SK-N-SH (cell line): ENCODE measurements around the gene NLRP9. TPM values are rescaled to one million over a fixed set of nuclear protein-coding genes. Genes with fewer than 3 reads are reported as not detected.
"Not testable (repeated sequence)": the region's sequence is repeated elsewhere in the genome, so short reads cannot be mapped to it uniquely, and the experiment has no call there.

ENCODE experiments used
- CTCF ChIA-PET: fragments of 300-600, 350-600 bp; formaldehyde crosslinking; extraction: SDS; loops from one replicate; lab custom pipeline; 2021; lab: Yijun Ruan, JAX
- POLR2A ChIA-PET: fragments of 350-600 bp; sonication (Branson Sonifier 250); formaldehyde crosslinking; extraction: SDS; loops from one replicate; lab custom pipeline; 2020; ENCODE audit warnings: antibody characterized with exemption, inconsistent platforms; lab: Yijun Ruan, JAX
- DNase-seq: peaks from one replicate; pipeline ENCODE4 v3.0.0; 2012
- H2AFZ ChIP-seq: fragments of 200-600 bp; sonication (generic); 2 replicates; pipeline ENCODE4 v1.8.1; 2016; ENCODE audit warnings: antibody characterized with exemption, mild to moderate bottlenecking, low read depth
- H3F3A ChIP-seq: fragments of 200-600 bp; sonication (generic); replicated peaks from 2 replicates; pipeline ENCODE3; 2016; ENCODE audit warnings: antibody characterized with exemption, mild to moderate bottlenecking; ENCODE audit not compliant: insufficient read depth
- H3K27ac ChIP-seq, 2 experiments: fragments of 200-500 bp in 1 of 2; fragments of 200-600 bp in 1 of 2; sonication (Bioruptor generic) in 1 of 2; sonication (generic), shearing (Covaris generic) in 1 of 2; 2 replicates each; pipeline versions ENCODE4 v1.5.1 to v1.6.1; 2014 to 2016; ENCODE audit warnings: low read depth in 2 of 2, inconsistent platforms in 1 of 2, low read length in 1 of 2, mild to moderate bottlenecking in 1 of 2, mixed read lengths in 1 of 2
- H3K27me3 ChIP-seq: fragments of 200-600 bp; sonication (generic), shearing (Covaris generic); 2 replicates; pipeline ENCODE4 v1.6.1; 2016; ENCODE audit warnings: mixed run types; ENCODE audit not compliant: insufficient read depth
- H3K36me3 ChIP-seq, 2 experiments: fragments of 200-500 bp in 1 of 2; fragments of 200-600 bp in 1 of 2; sonication (Bioruptor generic) in 1 of 2; sonication (generic) in 1 of 2; replicated peaks in 1 of 2; 2 replicates each; pipeline versions ENCODE3 to v1.5.1; 2014 to 2016; ENCODE audit warnings: low read length in 1 of 2, mild to moderate bottlenecking in 1 of 2; ENCODE audit not compliant: insufficient read depth in 2 of 2, control insufficient read depth in 1 of 2
- H3K4me1 ChIP-seq, 2 experiments: fragments of 200-500 bp in 1 of 2; fragments of 200-600 bp in 1 of 2; sonication (Bioruptor generic) in 1 of 2; sonication (generic), shearing (Covaris generic) in 1 of 2; 2 replicates each; pipeline versions ENCODE4 v1.5.1 to v1.6.1; 2014 to 2016; ENCODE audit warnings: low read depth in 1 of 2, low read length in 1 of 2, mixed run types in 1 of 2; ENCODE audit not compliant: insufficient read depth in 2 of 2, control insufficient read depth in 1 of 2
- H3K4me2 ChIP-seq: fragments of 200-600 bp; sonication (generic), shearing (Covaris generic); 2 replicates; pipeline ENCODE4 v1.6.1; 2017; ENCODE audit warnings: mixed run types
- H3K4me3 ChIP-seq, 2 experiments: fragments of 200-500 bp in 1 of 2; fragments of 200-600 bp in 1 of 2; sonication (Bioruptor generic) in 1 of 2; sonication (generic), shearing (Covaris generic) in 1 of 2; 2 replicates each; pipeline versions ENCODE4 v1.5.1 to v1.8.1; 2014 to 2016; ENCODE audit warnings: low read depth in 2 of 2, inconsistent platforms in 1 of 2, low read length in 1 of 2, mild to moderate bottlenecking in 1 of 2, mixed read lengths in 1 of 2, moderate library complexity in 1 of 2
- H3K79me2 ChIP-seq: fragments of 200-600 bp; sonication (generic); 2 replicates; pipeline ENCODE4 v1.8.1; 2017; ENCODE audit warnings: mild to moderate bottlenecking; ENCODE audit not compliant: insufficient read depth
- H3K9ac ChIP-seq: fragments of 200-600 bp; sonication (generic); 2 replicates; pipeline ENCODE4 v1.6.1; 2017; ENCODE audit warnings: mixed run types
- H3K9me2 ChIP-seq: fragments of 200-600 bp; sonication (generic); 2 replicates; pipeline ENCODE4 v1.6.1; 2017; ENCODE audit warnings: mixed run types
- H3K9me3 ChIP-seq: fragments of 200-600 bp; sonication (generic); 2 replicates; pipeline ENCODE4 v1.6.1; 2017; ENCODE audit warnings: mixed run types, mild to moderate bottlenecking, moderate library complexity
- H4K20me1 ChIP-seq: fragments of 200-600 bp; sonication (generic); 2 replicates; pipeline ENCODE4 v1.6.1; 2017; ENCODE audit warnings: mild to moderate bottlenecking, mixed run types; ENCODE audit not compliant: insufficient read depth
- CHD2 ChIP-seq: fragments of 150-350 bp; IDR thresholded peaks from 2 replicates; pipeline ENCODE4 v1.6.1; 2018; ENCODE audit warnings: low read length; ENCODE audit not compliant: partially characterized antibody
- ELF1 ChIP-seq: IDR thresholded peaks from 2 replicates; pipeline ENCODE4 v1.4.0; 2012
- EP300 ChIP-seq, 2 experiments: IDR thresholded peaks; 2 replicates each; pipeline versions ENCODE4 v1.4.0 to v1.6.1; 2012; ENCODE audit warnings: borderline replicate concordance in 1 of 2, low read depth in 1 of 2, low read length in 1 of 2
- EZH2phosphoT487 ChIP-seq: fragments of 200-600 bp; sonication (generic); IDR thresholded peaks from 2 replicates; pipeline ENCODE4 v1.6.1; 2017; ENCODE audit warnings: low read depth, mixed run types, mild to moderate bottlenecking, antibody characterized with exemption, moderate library complexity, borderline replicate concordance
- FOSL2 ChIP-seq: IDR thresholded peaks from 2 replicates; pipeline ENCODE4 v1.4.0; 2012; ENCODE audit warnings: low read depth, mild to moderate bottlenecking, moderate library complexity, borderline replicate concordance
- FOXJ3 ChIP-seq: sonication (generic); formaldehyde crosslinking; IDR thresholded peaks from 2 replicates; pipeline ENCODE4 v1.5.1; 2020; ENCODE audit warnings: mild to moderate bottlenecking, missing genetic modification reagents
- FOXM1 ChIP-seq: IDR thresholded peaks from 2 replicates; pipeline ENCODE4 v1.4.0; 2012; ENCODE audit warnings: low read depth, mild to moderate bottlenecking
- JUND ChIP-seq: IDR thresholded peaks from 2 replicates; pipeline ENCODE4 v1.4.0; 2012
- MXI1 ChIP-seq: IDR thresholded peaks from 2 replicates; pipeline ENCODE4 v1.6.1; 2012; ENCODE audit warnings: mild to moderate bottlenecking, low read depth, low read length, improper control_type of control experiment
- NFIC ChIP-seq: IDR thresholded peaks from 2 replicates; pipeline ENCODE4 v1.4.0; 2012; ENCODE audit warnings: borderline replicate concordance
- RAD21 ChIP-seq: IDR thresholded peaks from 2 replicates; pipeline ENCODE4 v1.6.1; 2012; ENCODE audit warnings: mild to moderate bottlenecking, low read length
- RFX5 ChIP-seq: IDR thresholded peaks from 2 replicates; pipeline ENCODE4 v1.6.1; 2012; ENCODE audit warnings: mild to moderate bottlenecking, improper control_type of control experiment, low read length
- SMC3 ChIP-seq: IDR thresholded peaks from 2 replicates; pipeline ENCODE4 v1.6.1; 2012; ENCODE audit warnings: low read depth, low read length, improper control_type of control experiment
- TAF1 ChIP-seq: IDR thresholded peaks from 2 replicates; pipeline ENCODE4 v1.6.1; 2012; ENCODE audit warnings: low read depth, mild to moderate bottlenecking, low read length, moderate library complexity, borderline replicate concordance
- YY1 ChIP-seq: IDR thresholded peaks from 2 replicates; pipeline ENCODE4 v1.4.0; 2012; ENCODE audit warnings: low read depth, mild to moderate bottlenecking
- WGBS: methylation state at CpG from one replicate; pipeline ENCODE4 v1.1.6; 2017; ENCODE audit warnings: low lambda C conversion rate; 5-methylcytosine and 5-hydroxymethylcytosine counted together
- polyA plus RNA-seq, 3 experiments: library from polyadenylated mRNA; depleted of rRNA; stranded (reverse); fragments of >200 nt; gene quantifications; 2 replicates each; pipeline ENCODE4 v1.2.3, GENCODE V29; 2012
- TF ChIP-seq, protein P1 (sequence below): IDR thresholded peaks from 2 replicates; pipeline ENCODE4 v1.6.1; 2012; ENCODE audit warnings: mild to moderate bottlenecking, low read depth, low read length, moderate library complexity
- TF ChIP-seq, protein P2 (sequence below): fragments of 150-350 bp; IDR thresholded peaks from 2 replicates; pipeline ENCODE4 v1.6.1; 2017; ENCODE audit warnings: antibody characterized with exemption, low read length, low read depth, borderline replicate concordance
- TF ChIP-seq, protein P3 (sequence below): IDR thresholded peaks from 2 replicates; pipeline ENCODE4; 2012
- TF ChIP-seq, protein P4 (sequence below): IDR thresholded peaks from 2 replicates; pipeline ENCODE4 v1.4.0; 2012; ENCODE audit warnings: low read depth

NLRP9 gene
- polyA plus RNA-seq, 1 of the 3 experiments (the other 2 are of a cell fraction): not detected

DNA sequence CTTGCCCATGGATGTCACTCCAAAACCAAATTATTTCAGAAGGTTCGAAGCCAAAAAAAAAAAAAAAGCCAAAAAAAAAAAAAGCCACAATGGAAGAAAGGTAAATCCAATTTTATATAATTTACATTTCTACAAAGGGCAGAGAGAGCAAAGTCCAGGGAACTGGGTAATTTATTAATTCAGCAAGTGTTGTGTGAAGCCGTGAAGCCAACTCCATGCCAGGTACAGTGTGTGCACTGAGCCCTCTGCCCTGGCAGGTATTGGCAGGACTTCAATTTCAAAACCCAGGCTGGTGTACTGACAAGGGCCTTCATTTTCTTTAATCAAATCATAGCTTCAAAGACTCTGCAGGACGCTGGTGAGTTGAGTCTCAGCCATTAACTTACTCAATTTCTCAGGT is 15.2 kb upstream of the NLRP9 start:
- H2AFZ ChIP-seq: no peak overlapping the region
- peaks cover 64% of the 10 kb centered on the region; the same call in 1 of the 2 replicates for H3K27me3 ChIP-seq
- H3K4me2 ChIP-seq: no peak overlapping the region
- 2% methylated on average over 3 of the region's 3 CpGs for WGBS
- no peak overlapping the region for H3K9ac ChIP-seq
- H3K9me3 ChIP-seq: no peaks in the 10 kb centered on the region
- no peaks in the 10 kb centered on the region for H3K9me2 ChIP-seq
- H3K4me3 ChIP-seq: no peak overlapping the region
- H3K36me3 ChIP-seq: no peaks in the 10 kb centered on the region
- DNase-seq: no peak
- no peaks in the 10 kb centered on the region; the same call in 1 of the 2 replicates for H3K79me2 ChIP-seq
- POLR2A ChIA-PET: no interaction called here
- H3K4me1 ChIP-seq: no peaks in the 10 kb centered on the region
- H3K27ac ChIP-seq: no peak overlapping the region
- no peaks in the 10 kb centered on the region for H3F3A ChIP-seq
- no peaks in the 10 kb centered on the region for H4K20me1 ChIP-seq
- CTCF ChIA-PET: no interaction called here
- no peak for TF ChIP-seq FOXJ3
- TF ChIP-seq CHD2: no peak
- TF ChIP-seq, all 33 proteins: peak for 0

DNA sequence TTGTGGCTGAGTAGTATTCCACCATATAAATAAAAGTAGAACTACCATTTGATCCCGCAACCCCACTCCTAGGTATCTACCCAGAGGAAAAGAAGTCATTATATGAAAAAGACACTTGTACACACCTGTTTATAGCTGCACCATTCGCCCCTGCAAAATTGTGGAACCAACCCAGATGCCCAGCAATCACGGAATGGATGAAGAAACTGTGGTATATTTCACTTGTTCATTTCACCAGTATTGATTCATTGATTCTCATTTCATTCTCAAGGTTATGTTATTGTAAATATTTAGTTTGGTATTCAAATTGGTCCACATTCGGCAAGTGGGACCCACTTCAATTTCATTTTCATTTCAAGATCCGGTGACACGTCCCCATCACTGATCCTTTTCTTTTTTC is 12.5 kb upstream of the NLRP9 start:
- no peaks in the 10 kb centered on the region for H3K36me3 ChIP-seq
- H3K9ac ChIP-seq: no peak overlapping the region
- H3K4me3 ChIP-seq: no peak overlapping the region
- no peaks in the 10 kb centered on the region for H3K4me1 ChIP-seq
- TF ChIP-seq CHD2: no peak
- TF ChIP-seq, protein P1, sequence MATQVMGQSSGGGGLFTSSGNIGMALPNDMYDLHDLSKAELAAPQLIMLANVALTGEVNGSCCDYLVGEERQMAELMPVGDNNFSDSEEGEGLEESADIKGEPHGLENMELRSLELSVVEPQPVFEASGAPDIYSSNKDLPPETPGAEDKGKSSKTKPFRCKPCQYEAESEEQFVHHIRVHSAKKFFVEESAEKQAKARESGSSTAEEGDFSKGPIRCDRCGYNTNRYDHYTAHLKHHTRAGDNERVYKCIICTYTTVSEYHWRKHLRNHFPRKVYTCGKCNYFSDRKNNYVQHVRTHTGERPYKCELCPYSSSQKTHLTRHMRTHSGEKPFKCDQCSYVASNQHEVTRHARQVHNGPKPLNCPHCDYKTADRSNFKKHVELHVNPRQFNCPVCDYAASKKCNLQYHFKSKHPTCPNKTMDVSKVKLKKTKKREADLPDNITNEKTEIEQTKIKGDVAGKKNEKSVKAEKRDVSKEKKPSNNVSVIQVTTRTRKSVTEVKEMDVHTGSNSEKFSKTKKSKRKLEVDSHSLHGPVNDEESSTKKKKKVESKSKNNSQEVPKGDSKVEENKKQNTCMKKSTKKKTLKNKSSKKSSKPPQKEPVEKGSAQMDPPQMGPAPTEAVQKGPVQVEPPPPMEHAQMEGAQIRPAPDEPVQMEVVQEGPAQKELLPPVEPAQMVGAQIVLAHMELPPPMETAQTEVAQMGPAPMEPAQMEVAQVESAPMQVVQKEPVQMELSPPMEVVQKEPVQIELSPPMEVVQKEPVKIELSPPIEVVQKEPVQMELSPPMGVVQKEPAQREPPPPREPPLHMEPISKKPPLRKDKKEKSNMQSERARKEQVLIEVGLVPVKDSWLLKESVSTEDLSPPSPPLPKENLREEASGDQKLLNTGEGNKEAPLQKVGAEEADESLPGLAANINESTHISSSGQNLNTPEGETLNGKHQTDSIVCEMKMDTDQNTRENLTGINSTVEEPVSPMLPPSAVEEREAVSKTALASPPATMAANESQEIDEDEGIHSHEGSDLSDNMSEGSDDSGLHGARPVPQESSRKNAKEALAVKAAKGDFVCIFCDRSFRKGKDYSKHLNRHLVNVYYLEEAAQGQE: no peak
- TF ChIP-seq, protein P2, sequence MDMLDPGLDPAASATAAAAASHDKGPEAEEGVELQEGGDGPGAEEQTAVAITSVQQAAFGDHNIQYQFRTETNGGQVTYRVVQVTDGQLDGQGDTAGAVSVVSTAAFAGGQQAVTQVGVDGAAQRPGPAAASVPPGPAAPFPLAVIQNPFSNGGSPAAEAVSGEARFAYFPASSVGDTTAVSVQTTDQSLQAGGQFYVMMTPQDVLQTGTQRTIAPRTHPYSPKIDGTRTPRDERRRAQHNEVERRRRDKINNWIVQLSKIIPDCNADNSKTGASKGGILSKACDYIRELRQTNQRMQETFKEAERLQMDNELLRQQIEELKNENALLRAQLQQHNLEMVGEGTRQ: no peak
- no peak for TF ChIP-seq YY1
- TF ChIP-seq RAD21: no peak
- no peak for TF ChIP-seq NFIC
- TF ChIP-seq, protein P3, sequence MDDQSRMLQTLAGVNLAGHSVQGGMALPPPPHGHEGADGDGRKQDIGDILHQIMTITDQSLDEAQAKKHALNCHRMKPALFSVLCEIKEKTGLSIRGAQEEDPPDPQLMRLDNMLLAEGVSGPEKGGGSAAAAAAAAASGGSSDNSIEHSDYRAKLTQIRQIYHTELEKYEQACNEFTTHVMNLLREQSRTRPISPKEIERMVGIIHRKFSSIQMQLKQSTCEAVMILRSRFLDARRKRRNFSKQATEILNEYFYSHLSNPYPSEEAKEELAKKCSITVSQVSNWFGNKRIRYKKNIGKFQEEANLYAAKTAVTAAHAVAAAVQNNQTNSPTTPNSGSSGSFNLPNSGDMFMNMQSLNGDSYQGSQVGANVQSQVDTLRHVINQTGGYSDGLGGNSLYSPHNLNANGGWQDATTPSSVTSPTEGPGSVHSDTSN: no peak
- TF ChIP-seq FOXM1: no peak
- no peak for TF ChIP-seq EP300 (IDR thresholded peaks at IDR 0.05; ENCODE audit: borderline replicate concordance in 1 of 2, low read depth in 1 of 2, low read length in 1 of 2)
- TF ChIP-seq ELF1: no peak
- TF ChIP-seq SMC3: no peak
- TF ChIP-seq, protein P4, sequence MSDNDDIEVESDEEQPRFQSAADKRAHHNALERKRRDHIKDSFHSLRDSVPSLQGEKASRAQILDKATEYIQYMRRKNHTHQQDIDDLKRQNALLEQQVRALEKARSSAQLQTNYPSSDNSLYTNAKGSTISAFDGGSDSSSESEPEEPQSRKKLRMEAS: no peak
- TF ChIP-seq EZH2phosphoT487: no peak
- TF ChIP-seq MXI1: no peak
- no peak for TF ChIP-seq FOSL2
- TF ChIP-seq TAF1: no peak
- no peak for TF ChIP-seq JUND
- no peak for TF ChIP-seq RFX5
- ChIA-PET POLR2A (no interaction called here), CTCF (no interaction called here)
- H3K9me2 ChIP-seq: no peaks in the 10 kb centered on the region
- no peak overlapping the region for H3K27ac ChIP-seq
- peaks cover 61% of the 10 kb centered on the region; the same call in 1 of the 2 replicates for H3K27me3 ChIP-seq
- no peaks in the 10 kb centered on the region for H4K20me1 ChIP-seq
- DNase-seq: no peak
- no peak overlapping the region for H2AFZ ChIP-seq
- H3K4me2 ChIP-seq: no peak overlapping the region
- H3K79me2 ChIP-seq: no peaks in the 10 kb centered on the region; the same call in 1 of the 2 replicates
- H3K9me3 ChIP-seq: no peaks in the 10 kb centered on the region
- 2% methylated on average over 6 of the region's 6 CpGs for WGBS
- H3F3A ChIP-seq: no peaks in the 10 kb centered on the region

DNA sequence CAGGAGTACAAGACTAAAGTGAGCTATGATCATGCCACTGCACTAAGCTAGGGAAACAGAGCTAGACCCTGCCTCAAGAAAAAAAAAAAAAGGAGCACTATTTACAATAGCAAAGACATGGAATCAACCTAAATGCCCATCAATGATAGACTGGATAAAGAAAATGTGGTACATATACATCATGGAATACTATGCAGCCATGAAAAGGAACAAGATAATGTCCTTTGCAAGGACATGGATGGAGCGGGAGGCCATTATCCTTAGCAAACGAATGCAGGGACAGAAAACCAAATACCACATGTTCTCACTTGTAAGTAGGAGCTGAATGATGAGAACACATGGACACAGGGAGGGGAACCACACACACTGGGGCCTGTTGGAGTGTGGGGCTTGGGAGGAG is 7.8 kb downstream of the NLRP9 start:
- H3K4me3 ChIP-seq, H3K4me2 ChIP-seq, DNase-seq, CTCF ChIA-PET, H3K9ac ChIP-seq, POLR2A ChIA-PET, H2AFZ ChIP-seq, H3K9me3 ChIP-seq, H3K4me1 ChIP-seq, H3F3A ChIP-seq, H4K20me1 ChIP-seq, H3K27ac ChIP-seq, H3K79me2 ChIP-seq, H3K36me3 ChIP-seq, H3K9me2 ChIP-seq: not testable (repeated sequence)
- H3K27me3 ChIP-seq: peaks cover 46% of the 10 kb centered on the region
- WGBS: 9% methylated on average over 2 of the region's 2 CpGs
